Head of caudate nucleus (tissue), 42 donors: ENCODE results near the gene C6orf62.

Experiments used
- DNase-seq, 42 donors: peaks; one replicate each; pipeline versions ENCODE4 v3.0.0 to v3.0.0-alpha.2; 2020 to 2021; ENCODE audit warnings: mixed read lengths in 7 of 42
- intact Hi-C: fragments of 100-400 bp; cut with DNase I; formaldehyde crosslinking; loops from one replicate; pipeline ENCODE4 v1.15.0; 2022

The C6orf62 gene

DNA sequence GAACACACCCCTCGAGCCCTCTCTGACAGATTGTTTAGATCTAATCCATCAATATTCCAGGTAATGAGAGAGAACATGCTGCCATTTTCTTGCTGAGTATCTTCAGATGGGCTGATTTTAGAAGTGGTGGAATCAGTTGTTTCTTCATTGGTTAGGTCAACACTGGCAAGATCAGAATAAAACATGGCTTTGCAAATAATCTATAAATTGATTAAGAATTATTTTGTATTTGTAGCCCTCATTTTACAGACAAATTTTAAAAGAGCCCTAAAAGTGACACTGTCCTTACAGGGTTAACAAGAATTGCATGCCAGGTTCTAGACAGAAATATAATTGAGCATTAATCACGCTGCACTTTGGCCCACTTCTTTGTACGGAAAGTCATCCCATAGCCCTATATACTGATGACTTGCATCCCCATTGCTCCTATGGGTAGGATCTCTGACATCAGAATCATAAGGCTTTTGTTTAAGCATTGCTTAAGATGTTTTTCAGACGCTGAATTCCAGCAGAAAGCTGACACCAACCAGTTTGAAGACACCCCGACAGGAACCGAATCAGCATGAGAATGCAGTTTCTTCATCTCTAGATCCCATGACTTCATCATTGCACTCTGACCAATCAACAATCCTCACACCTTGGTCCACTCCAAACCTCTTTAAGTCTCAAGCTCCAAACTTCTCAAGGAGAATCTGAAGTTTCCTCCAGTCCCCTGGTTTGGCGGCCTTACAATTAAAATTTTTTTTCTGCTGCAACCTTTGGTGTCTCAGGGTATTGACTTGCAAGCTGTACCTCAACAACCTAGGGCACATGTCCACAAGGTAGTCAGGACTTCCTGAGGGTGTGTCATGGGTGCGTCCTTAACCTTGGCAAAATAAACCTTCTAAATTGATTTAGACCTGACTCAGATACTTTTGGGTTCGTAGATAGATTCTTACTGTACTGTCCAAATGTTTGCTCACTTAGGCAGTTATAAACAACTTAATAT, 60.1 kb downstream of the C6orf62 start:
- no peak for DNase-seq
- intact Hi-C loops, result no loop called here

GRCh38 chr6:24655215-24655614, 63.7 kb downstream of the C6orf62 start:
- DNase-seq, result no peak
- intact Hi-C loops, result no loop called here
